Lung (tissue), 12 donors: ENCODE results near the gene MYMK. TPM values are rescaled to one million over a fixed set of nuclear protein-coding genes. Genes with fewer than 3 reads are reported as not detected.

Experiments used
- ATAC-seq: fragments of 200-7000 bp; cut with Tn5 transposase; one replicate; pipeline ENCODE4 v1.9.1; 2020; ENCODE audit warnings: moderate number of reproducible peaks; ENCODE audit not compliant: insufficient read depth, low FRiP score
- DNase-seq, 3 donors: peaks; one replicate each; pipeline ENCODE4 v3.0.0-alpha.2; 2013 to 2017
- H3K27ac ChIP-seq, 2 donors: one replicate each; pipeline ENCODE4 v1.5.1; 2013; ENCODE audit warnings: mild to moderate bottlenecking in 2 of 2, moderate library complexity in 2 of 2, control low read depth in 1 of 2, inconsistent platforms in 1 of 2, low read depth in 1 of 2, low read length in 1 of 2
- H3K27me3 ChIP-seq, 3 donors: one replicate each; pipeline ENCODE4 v1.5.1; 2013; ENCODE audit warnings: low read length in 2 of 3; ENCODE audit not compliant: control insufficient read depth in 3 of 3, insufficient read depth in 3 of 3
- H3K36me3 ChIP-seq, 4 donors: one replicate each; pipeline ENCODE4 v1.5.1; 2013; ENCODE audit warnings: low read length in 4 of 4, mild to moderate bottlenecking in 1 of 4, moderate library complexity in 1 of 4; ENCODE audit not compliant: control insufficient read depth in 4 of 4, insufficient read depth in 4 of 4
- H3K4me1 ChIP-seq, 5 donors: one replicate each; pipeline ENCODE4 v1.5.1; 2013; ENCODE audit warnings: low read length in 5 of 5, mild to moderate bottlenecking in 2 of 5, moderate library complexity in 1 of 5; ENCODE audit not compliant: control insufficient read depth in 5 of 5, insufficient read depth in 5 of 5
- H3K4me3 ChIP-seq: one replicate; pipeline ENCODE4 v1.5.1; 2013; ENCODE audit warnings: mild to moderate bottlenecking, control low read depth, moderate library complexity
- H3K9ac ChIP-seq, 2 donors: one replicate each; pipeline ENCODE4 v1.5.1; 2013; ENCODE audit warnings: low read length in 2 of 2, control low read depth in 1 of 2; ENCODE audit not compliant: insufficient read depth in 1 of 2
- H3K9me3 ChIP-seq, 4 donors: one replicate each; pipeline ENCODE4 v1.5.1; 2013; ENCODE audit warnings: low read length in 3 of 4, mild to moderate bottlenecking in 1 of 4, moderate library complexity in 1 of 4; ENCODE audit not compliant: control insufficient read depth in 4 of 4, insufficient read depth in 3 of 4
- WGBS, 2 donors: extraction: QIAGEN DNeasy Blood & Tissue Kit; methylation state at CpG; one replicate each; pipeline ENCODE4 v1.1.7; 2013; 5-methylcytosine and 5-hydroxymethylcytosine counted together
- polyA plus RNA-seq, 2 donors: library from polyadenylated mRNA; stranded (reverse); fragments of 200-250 nt; gene quantifications; one replicate each; pipeline ENCODE4 v1.2.1, GENCODE V29; 2013
- total RNA-seq, 2 donors: library from RNA; depleted of rRNA in 1 of 2; stranded (reverse); fragments of >200 nt in 1 of 2; gene quantifications; one replicate each; pipeline ENCODE4 v1.2.1, GENCODE V29; 2014 to 2021
- TF ChIP-seq, protein P1 (sequence below): IDR thresholded peaks from 2 replicates; pipeline ENCODE4 v1.5.1; 2012; ENCODE audit warnings: mild to moderate bottlenecking; ENCODE audit errors: control extremely low read depth, extremely low read depth
- donor health status: control.
- donor health status: control.
- donor health status: Bipolar disorder and iron deficiency.
- donor health status: healthy.
- donor health status: DM: yes; HTN: yes; CAD: no.

MYMK gene
- total and polyA plus RNA-seq, 4 donors, result not detected

DNA sequence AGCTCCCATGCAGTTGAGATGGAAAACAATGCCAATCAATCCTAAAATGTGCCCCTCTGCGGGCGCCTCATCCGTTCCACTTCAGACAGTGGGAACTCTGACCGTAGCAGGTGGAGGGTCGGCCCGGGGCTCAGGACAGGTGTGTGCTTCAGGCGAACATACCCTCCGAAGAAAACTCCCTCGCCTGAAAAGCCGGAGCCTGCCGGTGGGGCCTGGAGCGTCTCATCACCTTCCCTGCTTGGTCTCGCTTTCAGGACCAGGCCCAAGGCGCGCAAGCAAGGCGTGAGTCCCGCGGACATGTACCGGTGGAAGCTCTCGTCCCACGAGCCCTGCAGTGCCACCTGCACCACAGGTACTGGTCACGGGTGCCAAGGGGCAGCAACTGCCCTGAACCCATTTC lies 36.2 kb upstream of the MYMK start:
- ATAC-seq (no peak), DNase-seq (no peak)
- no peaks in the 10 kb centered on the region for H3K9me3 ChIP-seq
- H3K4me3 ChIP-seq, result no peak overlapping the region
- TF ChIP-seq, protein P1, sequence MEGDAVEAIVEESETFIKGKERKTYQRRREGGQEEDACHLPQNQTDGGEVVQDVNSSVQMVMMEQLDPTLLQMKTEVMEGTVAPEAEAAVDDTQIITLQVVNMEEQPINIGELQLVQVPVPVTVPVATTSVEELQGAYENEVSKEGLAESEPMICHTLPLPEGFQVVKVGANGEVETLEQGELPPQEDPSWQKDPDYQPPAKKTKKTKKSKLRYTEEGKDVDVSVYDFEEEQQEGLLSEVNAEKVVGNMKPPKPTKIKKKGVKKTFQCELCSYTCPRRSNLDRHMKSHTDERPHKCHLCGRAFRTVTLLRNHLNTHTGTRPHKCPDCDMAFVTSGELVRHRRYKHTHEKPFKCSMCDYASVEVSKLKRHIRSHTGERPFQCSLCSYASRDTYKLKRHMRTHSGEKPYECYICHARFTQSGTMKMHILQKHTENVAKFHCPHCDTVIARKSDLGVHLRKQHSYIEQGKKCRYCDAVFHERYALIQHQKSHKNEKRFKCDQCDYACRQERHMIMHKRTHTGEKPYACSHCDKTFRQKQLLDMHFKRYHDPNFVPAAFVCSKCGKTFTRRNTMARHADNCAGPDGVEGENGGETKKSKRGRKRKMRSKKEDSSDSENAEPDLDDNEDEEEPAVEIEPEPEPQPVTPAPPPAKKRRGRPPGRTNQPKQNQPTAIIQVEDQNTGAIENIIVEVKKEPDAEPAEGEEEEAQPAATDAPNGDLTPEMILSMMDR, result no peak
- H3K27me3 ChIP-seq, result peaks cover 0 to 5% (median 0%) of the 10 kb centered on the region in 3 donors
- WGBS, 2 donors, result 92 to 93% methylated on average over 22 of the region's 22 CpGs
- H3K27ac ChIP-seq, result no peak overlapping the region
- H3K36me3 ChIP-seq, result no peaks in the 10 kb centered on the region
- H3K9ac ChIP-seq, result no peak overlapping the region
- peaks cover 0 to 74% (median 31%) of the 10 kb centered on the region in 5 donors for H3K4me1 ChIP-seq

GRCh38 chr9:133560311-133560710 lies 35.6 kb upstream of the MYMK start:
- Histone ChIP-seq H3K36me3 (no peaks in the 10 kb centered on the region), H3K4me3 (no peak overlapping the region), H3K9me3 (no peaks in the 10 kb centered on the region), H3K27me3 (peaks cover 0 to 5% (median 0%) of the 10 kb centered on the region in 3 donors), H3K9ac (no peak overlapping the region), H3K27ac (no peak overlapping the region), H3K4me1 (peaks cover 0 to 71% (median 30%) of the 10 kb centered on the region in 5 donors)
- 63 to 87% methylated on average over 14 to 15 of the region's 15 CpGs for WGBS, 2 donors
- no peak for ATAC-seq
- DNase-seq, result no peak
- TF ChIP-seq, protein P1, result no peak

DNA sequence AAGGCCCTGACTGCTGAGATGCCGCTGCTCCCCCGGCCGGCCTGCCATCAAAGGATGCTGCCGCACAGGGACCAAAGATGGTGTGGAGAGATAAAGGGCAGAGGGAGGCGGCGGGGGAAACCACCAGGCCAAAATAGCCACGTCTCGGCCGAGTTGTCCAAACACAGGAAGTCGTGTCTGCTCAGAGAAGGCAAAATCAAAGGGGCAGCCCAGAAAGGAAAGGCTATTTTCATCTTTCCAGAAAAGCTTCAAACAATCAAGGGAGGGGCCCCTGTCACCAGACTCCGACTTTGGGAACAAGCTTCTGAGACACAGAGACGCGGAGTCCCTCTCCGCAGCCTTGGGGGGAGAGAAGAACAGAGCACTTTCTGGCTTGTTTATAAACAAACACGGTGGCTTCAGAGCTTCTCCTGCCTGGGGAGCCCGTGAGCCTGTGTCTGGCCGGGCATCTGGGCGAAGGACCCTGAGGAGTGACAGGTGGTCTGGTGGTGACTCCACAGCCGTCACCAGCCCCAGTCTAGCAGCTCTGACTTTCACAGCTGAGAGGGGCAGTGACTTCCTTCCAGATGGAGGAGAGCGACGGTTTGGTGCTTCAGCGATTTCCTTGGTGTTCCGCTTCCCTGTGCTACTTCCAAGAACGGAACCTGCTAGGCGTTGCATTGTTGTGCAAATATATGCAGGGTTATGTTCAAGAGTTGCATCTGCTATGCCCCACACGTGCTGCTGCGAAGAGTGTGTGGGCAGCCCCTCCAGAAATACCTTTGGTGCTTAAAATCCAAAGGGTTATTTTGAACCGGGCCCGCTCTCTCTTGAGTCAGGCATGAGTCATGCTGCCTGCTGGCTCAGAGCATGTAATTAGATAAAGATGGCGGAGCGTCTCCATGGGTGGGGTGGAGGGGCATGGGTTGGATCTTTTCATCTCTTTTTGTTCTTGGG lies 33.7 kb upstream of the MYMK start:
- Histone ChIP-seq H3K4me3 (no peak overlapping the region), H3K36me3 (no peaks in the 10 kb centered on the region), H3K27me3 (no peaks in the 10 kb centered on the region), H3K9ac (peak overlapping the region in 1 of 2 donors; percentile 11), H3K4me1 (peaks cover 0 to 58% (median 28%) of the 10 kb centered on the region in 5 donors), H3K9me3 (no peaks in the 10 kb centered on the region), H3K27ac (peak overlapping the region; percentile 22 to 78)
- TF ChIP-seq, protein P1, result no peak
- ATAC-seq (peak; percentile 73), DNase-seq (peak; percentile 92 to 94 (median 92))
- WGBS, 2 donors, result 10 to 22% methylated on average over 31 of the region's 31 CpGs
